Panc1 (cell line): ENCODE data around the gene BARX1.

Source experiments
- POLR2AphosphoS5 ChIP-seq: IDR thresholded peaks from 2 replicates; pipeline ENCODE4 v1.6.1; 2012; ENCODE audit warnings: mild to moderate bottlenecking, low read depth, low read length, moderate library complexity
- SIN3A ChIP-seq: IDR thresholded peaks from 2 replicates; pipeline ENCODE4 v1.6.1; 2012; ENCODE audit warnings: low read depth, mild to moderate bottlenecking, low read length, moderate library complexity, borderline replicate concordance; ENCODE audit not compliant: insufficient read depth
- TCF7L2 ChIP-seq: IDR thresholded peaks from 2 replicates; pipeline ENCODE4 v1.6.1; 2011; ENCODE audit warnings: mild to moderate bottlenecking, low read depth, low read length, inconsistent platforms
- TF ChIP-seq, protein P1 (sequence below): fragments of 450-650 bp; IDR thresholded peaks from 2 replicates; pipeline ENCODE4 v1.5.1; 2017; ENCODE audit warnings: mild to moderate bottlenecking
- TF ChIP-seq, protein P2 (sequence below), 2 experiments: IDR thresholded peaks; 2 replicates each; pipeline ENCODE4 v1.6.1; 2011 to 2012; ENCODE audit warnings: low read depth in 2 of 2, control low read depth in 1 of 2, low read length in 1 of 2, mild to moderate bottlenecking in 1 of 2, moderate library complexity in 1 of 2; ENCODE audit not compliant: insufficient read depth in 1 of 2

GRCh38 chr9:93990448-93990847, 35.3 kb upstream of the BARX1 start:
- TF ChIP-seq, protein P1, sequence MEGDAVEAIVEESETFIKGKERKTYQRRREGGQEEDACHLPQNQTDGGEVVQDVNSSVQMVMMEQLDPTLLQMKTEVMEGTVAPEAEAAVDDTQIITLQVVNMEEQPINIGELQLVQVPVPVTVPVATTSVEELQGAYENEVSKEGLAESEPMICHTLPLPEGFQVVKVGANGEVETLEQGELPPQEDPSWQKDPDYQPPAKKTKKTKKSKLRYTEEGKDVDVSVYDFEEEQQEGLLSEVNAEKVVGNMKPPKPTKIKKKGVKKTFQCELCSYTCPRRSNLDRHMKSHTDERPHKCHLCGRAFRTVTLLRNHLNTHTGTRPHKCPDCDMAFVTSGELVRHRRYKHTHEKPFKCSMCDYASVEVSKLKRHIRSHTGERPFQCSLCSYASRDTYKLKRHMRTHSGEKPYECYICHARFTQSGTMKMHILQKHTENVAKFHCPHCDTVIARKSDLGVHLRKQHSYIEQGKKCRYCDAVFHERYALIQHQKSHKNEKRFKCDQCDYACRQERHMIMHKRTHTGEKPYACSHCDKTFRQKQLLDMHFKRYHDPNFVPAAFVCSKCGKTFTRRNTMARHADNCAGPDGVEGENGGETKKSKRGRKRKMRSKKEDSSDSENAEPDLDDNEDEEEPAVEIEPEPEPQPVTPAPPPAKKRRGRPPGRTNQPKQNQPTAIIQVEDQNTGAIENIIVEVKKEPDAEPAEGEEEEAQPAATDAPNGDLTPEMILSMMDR = no peak
- no peak for TF ChIP-seq POLR2AphosphoS5
- TF ChIP-seq TCF7L2 = no peak
- TF ChIP-seq, protein P2, sequence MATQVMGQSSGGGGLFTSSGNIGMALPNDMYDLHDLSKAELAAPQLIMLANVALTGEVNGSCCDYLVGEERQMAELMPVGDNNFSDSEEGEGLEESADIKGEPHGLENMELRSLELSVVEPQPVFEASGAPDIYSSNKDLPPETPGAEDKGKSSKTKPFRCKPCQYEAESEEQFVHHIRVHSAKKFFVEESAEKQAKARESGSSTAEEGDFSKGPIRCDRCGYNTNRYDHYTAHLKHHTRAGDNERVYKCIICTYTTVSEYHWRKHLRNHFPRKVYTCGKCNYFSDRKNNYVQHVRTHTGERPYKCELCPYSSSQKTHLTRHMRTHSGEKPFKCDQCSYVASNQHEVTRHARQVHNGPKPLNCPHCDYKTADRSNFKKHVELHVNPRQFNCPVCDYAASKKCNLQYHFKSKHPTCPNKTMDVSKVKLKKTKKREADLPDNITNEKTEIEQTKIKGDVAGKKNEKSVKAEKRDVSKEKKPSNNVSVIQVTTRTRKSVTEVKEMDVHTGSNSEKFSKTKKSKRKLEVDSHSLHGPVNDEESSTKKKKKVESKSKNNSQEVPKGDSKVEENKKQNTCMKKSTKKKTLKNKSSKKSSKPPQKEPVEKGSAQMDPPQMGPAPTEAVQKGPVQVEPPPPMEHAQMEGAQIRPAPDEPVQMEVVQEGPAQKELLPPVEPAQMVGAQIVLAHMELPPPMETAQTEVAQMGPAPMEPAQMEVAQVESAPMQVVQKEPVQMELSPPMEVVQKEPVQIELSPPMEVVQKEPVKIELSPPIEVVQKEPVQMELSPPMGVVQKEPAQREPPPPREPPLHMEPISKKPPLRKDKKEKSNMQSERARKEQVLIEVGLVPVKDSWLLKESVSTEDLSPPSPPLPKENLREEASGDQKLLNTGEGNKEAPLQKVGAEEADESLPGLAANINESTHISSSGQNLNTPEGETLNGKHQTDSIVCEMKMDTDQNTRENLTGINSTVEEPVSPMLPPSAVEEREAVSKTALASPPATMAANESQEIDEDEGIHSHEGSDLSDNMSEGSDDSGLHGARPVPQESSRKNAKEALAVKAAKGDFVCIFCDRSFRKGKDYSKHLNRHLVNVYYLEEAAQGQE (IDR thresholded peaks at IDR 0.05; ENCODE audit: insufficient read depth in 1 of 2, low read depth in 2 of 2, low read length in 1 of 2) = no peak
- TF ChIP-seq SIN3A = no peak
